OCI-LY7 (cell line): ENCODE results near the gene PRKG1.

Experiments
- CTCF ChIP-seq: fragments of 200-600 bp; sonication (generic); conservative IDR thresholded peaks from 2 replicates; pipeline ENCODE4 v1.5.1; 2014; ENCODE audit warnings: mild to moderate bottlenecking, antibody characterized with exemption, low read length, moderate library complexity, mixed read lengths
- EZH2phosphoT487 ChIP-seq: fragments of 200-600 bp; sonication (generic); IDR thresholded peaks from 2 replicates; pipeline ENCODE4 v1.6.1; 2018; ENCODE audit warnings: low read depth, borderline replicate concordance, mild to moderate bottlenecking, mixed run types, antibody characterized with exemption, low read length, moderate library complexity, mixed read lengths

- TF ChIP-seq CTCF (no peak), EZH2phosphoT487 (no peak)
Observed at GRCh38 chr10:51462076-51462779, 387.9 kb downstream of the PRKG1 start.
